Measurements from ENCODE around the gene PPP4R2.

DNA sequence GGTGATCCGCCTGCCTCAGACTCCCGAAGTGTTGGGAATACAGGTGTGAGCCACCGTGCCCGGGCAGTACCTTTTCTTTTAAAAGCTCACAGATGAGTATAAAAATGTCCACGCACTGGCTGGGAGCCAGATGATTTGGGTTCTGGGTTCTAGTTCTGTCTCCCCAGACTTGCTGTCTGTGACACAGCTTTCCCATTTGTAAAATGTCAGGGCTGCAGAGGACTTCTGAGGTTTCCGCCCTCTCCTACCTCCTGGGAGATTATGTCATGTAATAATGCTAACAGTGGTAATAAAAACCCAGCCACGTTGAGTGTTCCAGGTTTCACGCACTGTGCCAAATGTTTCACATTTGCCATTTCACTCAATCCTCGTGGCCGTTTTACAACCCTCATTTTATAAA, 1.3 kb upstream of the PPP4R2 start:
- TF ChIP-seq CTCF (IDR thresholded peaks at IDR 0.05): no peak
- no peak for TF ChIP-seq POLR2A (IDR thresholded peaks at IDR 0.05)
